Measurements from ENCODE around the gene STRN. TPM values are rescaled to one million over a fixed set of nuclear protein-coding genes. Genes with fewer than 3 reads are reported as not detected.

Gene STRN
- total and polyA plus RNA-seq, 9 of the 15 experiments (the other 6 are each of a cell fraction or from before 2014, with no cell fraction given) = 1.3 to 31.2 (median 20.0) TPM

DNA sequence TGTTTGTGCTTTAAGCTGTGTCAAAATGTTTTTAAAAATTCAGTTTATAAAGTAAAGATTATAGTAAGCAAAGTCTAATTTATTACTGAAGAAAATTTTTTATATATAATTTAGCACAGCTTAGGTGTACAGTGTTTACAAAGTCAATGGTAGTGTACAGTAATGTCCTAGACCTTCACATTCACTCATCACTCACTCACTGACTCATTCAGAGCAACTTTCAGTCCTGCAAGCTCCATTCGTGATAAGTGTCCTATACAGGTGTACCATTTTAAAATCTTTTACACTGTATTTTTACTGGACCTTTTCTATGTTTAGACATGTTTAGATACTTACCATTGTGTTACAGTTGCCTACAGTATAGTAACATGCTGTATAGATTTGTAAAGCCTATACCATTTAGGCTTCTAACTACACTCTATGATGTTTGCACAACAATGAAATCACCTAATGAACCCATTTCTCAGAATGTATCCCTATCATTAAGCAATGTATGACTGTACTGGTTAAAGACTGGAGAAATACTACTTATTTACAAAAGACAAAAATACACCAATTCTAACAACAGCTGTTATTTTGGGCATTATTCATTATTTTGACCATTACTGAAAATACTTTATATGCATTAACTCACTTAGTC lies 95.1 kb downstream of the STRN start (continued):
- TF ChIP-seq HOXB6 (CRISPR knock-in tag; IDR thresholded peaks at IDR 0.05; ENCODE audit: borderline replicate concordance) (no peak), ZC3H8 (IDR thresholded peaks at IDR 0.05) (no peak), ZSCAN32 (CRISPR knock-in tag; IDR thresholded peaks at IDR 0.05) (no peak), JUNB (CRISPR knock-in tag; conservative IDR thresholded peaks at IDR 0.05) (no peak), TRIM25 (IDR thresholded peaks at IDR 0.05; ENCODE audit: borderline replicate concordance) (no peak), TCF7 (IDR thresholded peaks at IDR 0.05; ENCODE audit: borderline replicate concordance) (no peak), E2F3 (CRISPR knock-in tag; IDR thresholded peaks at IDR 0.05) (no peak), ZNF764 (CRISPR knock-in tag; IDR thresholded peaks at IDR 0.05; ENCODE audit: low read depth) (no peak)
- TF ChIP-seq, protein P1, sequence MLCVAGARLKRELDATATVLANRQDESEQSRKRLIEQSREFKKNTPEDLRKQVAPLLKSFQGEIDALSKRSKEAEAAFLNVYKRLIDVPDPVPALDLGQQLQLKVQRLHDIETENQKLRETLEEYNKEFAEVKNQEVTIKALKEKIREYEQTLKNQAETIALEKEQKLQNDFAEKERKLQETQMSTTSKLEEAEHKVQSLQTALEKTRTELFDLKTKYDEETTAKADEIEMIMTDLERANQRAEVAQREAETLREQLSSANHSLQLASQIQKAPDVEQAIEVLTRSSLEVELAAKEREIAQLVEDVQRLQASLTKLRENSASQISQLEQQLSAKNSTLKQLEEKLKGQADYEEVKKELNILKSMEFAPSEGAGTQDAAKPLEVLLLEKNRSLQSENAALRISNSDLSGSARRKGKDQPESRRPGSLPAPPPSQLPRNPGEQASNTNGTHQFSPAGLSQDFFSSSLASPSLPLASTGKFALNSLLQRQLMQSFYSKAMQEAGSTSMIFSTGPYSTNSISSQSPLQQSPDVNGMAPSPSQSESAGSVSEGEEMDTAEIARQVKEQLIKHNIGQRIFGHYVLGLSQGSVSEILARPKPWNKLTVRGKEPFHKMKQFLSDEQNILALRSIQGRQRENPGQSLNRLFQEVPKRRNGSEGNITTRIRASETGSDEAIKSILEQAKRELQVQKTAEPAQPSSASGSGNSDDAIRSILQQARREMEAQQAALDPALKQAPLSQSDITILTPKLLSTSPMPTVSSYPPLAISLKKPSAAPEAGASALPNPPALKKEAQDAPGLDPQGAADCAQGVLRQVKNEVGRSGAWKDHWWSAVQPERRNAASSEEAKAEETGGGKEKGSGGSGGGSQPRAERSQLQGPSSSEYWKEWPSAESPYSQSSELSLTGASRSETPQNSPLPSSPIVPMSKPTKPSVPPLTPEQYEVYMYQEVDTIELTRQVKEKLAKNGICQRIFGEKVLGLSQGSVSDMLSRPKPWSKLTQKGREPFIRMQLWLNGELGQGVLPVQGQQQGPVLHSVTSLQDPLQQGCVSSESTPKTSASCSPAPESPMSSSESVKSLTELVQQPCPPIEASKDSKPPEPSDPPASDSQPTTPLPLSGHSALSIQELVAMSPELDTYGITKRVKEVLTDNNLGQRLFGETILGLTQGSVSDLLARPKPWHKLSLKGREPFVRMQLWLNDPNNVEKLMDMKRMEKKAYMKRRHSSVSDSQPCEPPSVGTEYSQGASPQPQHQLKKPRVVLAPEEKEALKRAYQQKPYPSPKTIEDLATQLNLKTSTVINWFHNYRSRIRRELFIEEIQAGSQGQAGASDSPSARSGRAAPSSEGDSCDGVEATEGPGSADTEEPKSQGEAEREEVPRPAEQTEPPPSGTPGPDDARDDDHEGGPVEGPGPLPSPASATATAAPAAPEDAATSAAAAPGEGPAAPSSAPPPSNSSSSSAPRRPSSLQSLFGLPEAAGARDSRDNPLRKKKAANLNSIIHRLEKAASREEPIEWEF (CRISPR knock-in tag; IDR thresholded peaks at IDR 0.05) = no peak
- TF ChIP-seq, protein P2, sequence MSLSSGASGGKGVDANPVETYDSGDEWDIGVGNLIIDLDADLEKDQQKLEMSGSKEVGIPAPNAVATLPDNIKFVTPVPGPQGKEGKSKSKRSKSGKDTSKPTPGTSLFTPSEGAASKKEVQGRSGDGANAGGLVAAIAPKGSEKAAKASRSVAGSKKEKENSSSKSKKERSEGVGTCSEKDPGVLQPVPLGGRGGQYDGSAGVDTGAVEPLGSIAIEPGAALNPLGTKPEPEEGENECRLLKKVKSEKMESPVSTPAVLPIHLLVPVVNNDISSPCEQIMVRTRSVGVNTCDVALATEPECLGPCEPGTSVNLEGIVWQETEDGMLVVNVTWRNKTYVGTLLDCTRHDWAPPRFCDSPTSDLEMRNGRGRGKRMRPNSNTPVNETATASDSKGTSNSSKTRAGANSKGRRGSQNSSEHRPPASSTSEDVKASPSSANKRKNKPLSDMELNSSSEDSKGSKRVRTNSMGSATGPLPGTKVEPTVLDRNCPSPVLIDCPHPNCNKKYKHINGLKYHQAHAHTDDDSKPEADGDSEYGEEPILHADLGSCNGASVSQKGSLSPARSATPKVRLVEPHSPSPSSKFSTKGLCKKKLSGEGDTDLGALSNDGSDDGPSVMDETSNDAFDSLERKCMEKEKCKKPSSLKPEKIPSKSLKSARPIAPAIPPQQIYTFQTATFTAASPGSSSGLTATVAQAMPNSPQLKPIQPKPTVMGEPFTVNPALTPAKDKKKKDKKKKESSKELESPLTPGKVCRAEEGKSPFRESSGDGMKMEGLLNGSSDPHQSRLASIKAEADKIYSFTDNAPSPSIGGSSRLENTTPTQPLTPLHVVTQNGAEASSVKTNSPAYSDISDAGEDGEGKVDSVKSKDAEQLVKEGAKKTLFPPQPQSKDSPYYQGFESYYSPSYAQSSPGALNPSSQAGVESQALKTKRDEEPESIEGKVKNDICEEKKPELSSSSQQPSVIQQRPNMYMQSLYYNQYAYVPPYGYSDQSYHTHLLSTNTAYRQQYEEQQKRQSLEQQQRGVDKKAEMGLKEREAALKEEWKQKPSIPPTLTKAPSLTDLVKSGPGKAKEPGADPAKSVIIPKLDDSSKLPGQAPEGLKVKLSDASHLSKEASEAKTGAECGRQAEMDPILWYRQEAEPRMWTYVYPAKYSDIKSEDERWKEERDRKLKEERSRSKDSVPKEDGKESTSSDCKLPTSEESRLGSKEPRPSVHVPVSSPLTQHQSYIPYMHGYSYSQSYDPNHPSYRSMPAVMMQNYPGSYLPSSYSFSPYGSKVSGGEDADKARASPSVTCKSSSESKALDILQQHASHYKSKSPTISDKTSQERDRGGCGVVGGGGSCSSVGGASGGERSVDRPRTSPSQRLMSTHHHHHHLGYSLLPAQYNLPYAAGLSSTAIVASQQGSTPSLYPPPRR (CRISPR knock-in tag; IDR thresholded peaks at IDR 0.05; ENCODE audit: borderline replicate concordance) = no peak
- TF ChIP-seq, protein P3, sequence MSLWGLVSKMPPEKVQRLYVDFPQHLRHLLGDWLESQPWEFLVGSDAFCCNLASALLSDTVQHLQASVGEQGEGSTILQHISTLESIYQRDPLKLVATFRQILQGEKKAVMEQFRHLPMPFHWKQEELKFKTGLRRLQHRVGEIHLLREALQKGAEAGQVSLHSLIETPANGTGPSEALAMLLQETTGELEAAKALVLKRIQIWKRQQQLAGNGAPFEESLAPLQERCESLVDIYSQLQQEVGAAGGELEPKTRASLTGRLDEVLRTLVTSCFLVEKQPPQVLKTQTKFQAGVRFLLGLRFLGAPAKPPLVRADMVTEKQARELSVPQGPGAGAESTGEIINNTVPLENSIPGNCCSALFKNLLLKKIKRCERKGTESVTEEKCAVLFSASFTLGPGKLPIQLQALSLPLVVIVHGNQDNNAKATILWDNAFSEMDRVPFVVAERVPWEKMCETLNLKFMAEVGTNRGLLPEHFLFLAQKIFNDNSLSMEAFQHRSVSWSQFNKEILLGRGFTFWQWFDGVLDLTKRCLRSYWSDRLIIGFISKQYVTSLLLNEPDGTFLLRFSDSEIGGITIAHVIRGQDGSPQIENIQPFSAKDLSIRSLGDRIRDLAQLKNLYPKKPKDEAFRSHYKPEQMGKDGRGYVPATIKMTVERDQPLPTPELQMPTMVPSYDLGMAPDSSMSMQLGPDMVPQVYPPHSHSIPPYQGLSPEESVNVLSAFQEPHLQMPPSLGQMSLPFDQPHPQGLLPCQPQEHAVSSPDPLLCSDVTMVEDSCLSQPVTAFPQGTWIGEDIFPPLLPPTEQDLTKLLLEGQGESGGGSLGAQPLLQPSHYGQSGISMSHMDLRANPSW (CRISPR knock-in tag; IDR thresholded peaks at IDR 0.05) = no peak

All from K562 (cell line).